ENCODE data around the gene PLCB4.

PLCB4 gene

GRCh38 chr20:9413001-9413400, 344.1 kb downstream of the PLCB4 start:
- in situ Hi-C loops (cut with HindIII; ENCODE audit: low pct_ligation_motif_present, low sequenced_read_pairs): loop anchor here (25.0 kb wide), 1 partner anchor 199 kb away; no protein-coding TSS in a partner anchor
- Histone ChIP-seq H3K27ac (no peak overlapping the region), H3K36me3 (replicated peaks) (no peaks in the 10 kb centered on the region), H3K27me3 (replicated peaks) (no peaks in the 10 kb centered on the region), H3K4me3 (ENCODE audit: low read depth, low read length) (no peak overlapping the region)
- TF ChIP-seq, protein P1, sequence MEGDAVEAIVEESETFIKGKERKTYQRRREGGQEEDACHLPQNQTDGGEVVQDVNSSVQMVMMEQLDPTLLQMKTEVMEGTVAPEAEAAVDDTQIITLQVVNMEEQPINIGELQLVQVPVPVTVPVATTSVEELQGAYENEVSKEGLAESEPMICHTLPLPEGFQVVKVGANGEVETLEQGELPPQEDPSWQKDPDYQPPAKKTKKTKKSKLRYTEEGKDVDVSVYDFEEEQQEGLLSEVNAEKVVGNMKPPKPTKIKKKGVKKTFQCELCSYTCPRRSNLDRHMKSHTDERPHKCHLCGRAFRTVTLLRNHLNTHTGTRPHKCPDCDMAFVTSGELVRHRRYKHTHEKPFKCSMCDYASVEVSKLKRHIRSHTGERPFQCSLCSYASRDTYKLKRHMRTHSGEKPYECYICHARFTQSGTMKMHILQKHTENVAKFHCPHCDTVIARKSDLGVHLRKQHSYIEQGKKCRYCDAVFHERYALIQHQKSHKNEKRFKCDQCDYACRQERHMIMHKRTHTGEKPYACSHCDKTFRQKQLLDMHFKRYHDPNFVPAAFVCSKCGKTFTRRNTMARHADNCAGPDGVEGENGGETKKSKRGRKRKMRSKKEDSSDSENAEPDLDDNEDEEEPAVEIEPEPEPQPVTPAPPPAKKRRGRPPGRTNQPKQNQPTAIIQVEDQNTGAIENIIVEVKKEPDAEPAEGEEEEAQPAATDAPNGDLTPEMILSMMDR (IDR thresholded peaks at IDR 0.05; ENCODE audit: low read depth, low read length, missing control alignments): no peak
- DNase-seq: no peak

DNA sequence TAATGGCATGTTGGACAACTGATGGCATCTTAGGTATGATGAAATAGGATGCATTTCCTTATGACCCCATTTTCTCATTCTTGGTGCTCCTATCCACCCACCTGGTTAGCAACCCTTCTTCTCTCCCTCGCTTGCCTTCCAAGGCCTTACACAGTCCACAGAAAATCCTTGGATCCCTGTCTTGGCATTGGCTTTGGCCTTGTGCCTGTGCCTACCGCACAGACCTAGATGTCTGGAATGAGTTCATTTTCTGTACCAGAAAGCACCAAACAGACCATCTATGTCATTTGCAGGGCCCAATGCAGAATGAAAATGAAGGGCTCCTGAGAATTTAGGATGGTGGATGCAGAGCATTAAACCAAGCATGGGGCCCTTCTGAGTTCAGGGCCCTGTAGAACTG, 346.5 kb downstream of the PLCB4 start:
- TF ChIP-seq, protein P1 (IDR thresholded peaks at IDR 0.05; ENCODE audit: low read depth, low read length, missing control alignments): no peak
- in situ Hi-C loops (cut with HindIII; ENCODE audit: low pct_ligation_motif_present, low sequenced_read_pairs): loop anchor here (25.0 kb wide), 1 partner anchor 197 kb away; no protein-coding TSS in a partner anchor
- H3K4me3 ChIP-seq (ENCODE audit: low read depth, low read length): no peak overlapping the region

GRCh38 chr20:9416421-9416820, 347.5 kb downstream of the PLCB4 start:
- TF ChIP-seq, protein P1 (IDR thresholded peaks at IDR 0.05; ENCODE audit: low read depth, low read length, missing control alignments): no peak
- in situ Hi-C loops (cut with HindIII; ENCODE audit: low pct_ligation_motif_present, low sequenced_read_pairs): loop anchor here (25.0 kb wide), 1 partner anchor 196 kb away; no protein-coding TSS in a partner anchor
- H3K27me3 ChIP-seq (replicated peaks): no peaks in the 10 kb centered on the region

More for the DNA sequence above, 346.5 kb downstream of the PLCB4 start:
- DNase-seq: no peak
- Histone ChIP-seq H3K27ac (no peak overlapping the region), H3K27me3 (replicated peaks) (no peaks in the 10 kb centered on the region), H3K36me3 (replicated peaks) (no peaks in the 10 kb centered on the region)

GRCh38 chr20:9417665-9418064, 348.8 kb downstream of the PLCB4 start:
- DNase-seq: no peak
- H3K27ac ChIP-seq: no peak overlapping the region
- H3K36me3 ChIP-seq (replicated peaks): no peaks in the 10 kb centered on the region
- no peaks in the 10 kb centered on the region for H3K27me3 ChIP-seq (replicated peaks)
- TF ChIP-seq, protein P1 (IDR thresholded peaks at IDR 0.05; ENCODE audit: low read depth, low read length, missing control alignments): no peak
- in situ Hi-C loops (cut with HindIII; ENCODE audit: low pct_ligation_motif_present, low sequenced_read_pairs): loop anchor here (25.0 kb wide), 1 partner anchor 195 kb away; no protein-coding TSS in a partner anchor
- no peak overlapping the region for H3K4me3 ChIP-seq (ENCODE audit: low read depth, low read length)

More at GRCh38 chr20:9416421-9416820, 347.5 kb downstream of the PLCB4 start:
- no peaks in the 10 kb centered on the region for H3K36me3 ChIP-seq (replicated peaks)
- no peak overlapping the region for H3K4me3 ChIP-seq (ENCODE audit: low read depth, low read length)
- H3K27ac ChIP-seq: no peak overlapping the region
- no peak for DNase-seq

DNA sequence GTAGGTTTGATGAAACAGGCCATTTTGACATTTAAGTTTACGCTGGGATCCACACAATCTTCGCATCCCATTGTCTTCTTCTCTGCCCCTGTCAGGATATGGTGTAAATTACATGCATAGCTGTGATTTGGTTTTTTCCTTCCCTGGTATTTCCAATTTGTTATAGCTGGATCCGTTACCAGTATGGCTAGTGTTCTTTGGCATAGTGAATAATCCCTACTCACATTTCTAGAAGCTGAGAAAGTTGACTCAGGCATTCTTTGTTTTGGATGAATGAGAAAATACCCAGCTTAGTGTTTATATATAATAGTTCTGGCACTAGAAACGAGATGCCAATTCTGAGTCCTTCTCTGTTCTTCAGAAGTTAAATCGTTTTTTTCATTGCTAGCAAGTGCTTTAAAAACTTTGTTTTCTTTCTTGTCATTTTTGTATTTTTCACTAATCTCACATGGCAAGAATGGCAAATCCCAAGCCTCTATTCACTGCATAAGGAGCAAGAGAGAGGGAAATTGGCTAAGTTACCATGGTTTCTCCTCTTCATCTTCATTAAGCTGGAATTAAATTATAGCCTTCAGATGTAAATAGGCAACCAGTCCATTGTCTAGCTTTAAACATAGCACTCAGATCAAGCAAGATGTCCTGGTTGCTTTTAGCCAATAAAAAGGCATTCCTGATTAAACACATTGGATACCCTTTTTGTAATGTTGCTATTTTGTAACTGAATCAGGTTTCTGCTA, 353.6 kb downstream of the PLCB4 start:
- no peak overlapping the region for H3K27ac ChIP-seq
- TF ChIP-seq, protein P1 (IDR thresholded peaks at IDR 0.05; ENCODE audit: low read depth, low read length, missing control alignments): no peak
- in situ Hi-C loops (cut with HindIII; ENCODE audit: low pct_ligation_motif_present, low sequenced_read_pairs): loop anchor here (25.0 kb wide), 1 partner anchor 190 kb away; no protein-coding TSS in a partner anchor
- H3K27me3 ChIP-seq (replicated peaks): no peaks in the 10 kb centered on the region
- DNase-seq: no peak
- H3K36me3 ChIP-seq (replicated peaks): no peaks in the 10 kb centered on the region
- H3K4me3 ChIP-seq (ENCODE audit: low read depth, low read length): no peak overlapping the region
